Pancreas (tissue), 10 donors: Measurements from ENCODE around the gene LNPK. TPM values are rescaled to one million over a fixed set of nuclear protein-coding genes. Genes with fewer than 3 reads are reported as not detected.

ENCODE experiments used
- ATAC-seq, 4 donors: fragments of 200-7000 bp; cut with Tn5 transposase; one replicate each; pipeline versions ENCODE4 v1.8.0 to v1.9.1; 2020; ENCODE audit warnings: mild to moderate bottlenecking in 4 of 4, moderate library complexity in 4 of 4
- DNase-seq, 6 donors: peaks; one replicate each; pipeline ENCODE4 v3.0.0-alpha.2; 2020
- FAIRE-seq: peaks from 2 replicates; lab custom pipeline; 2012; peaks lifted over from hg19 to GRCh38; lab: Jason Lieb, UNC
- H3K27ac ChIP-seq, 4 donors: fragments of 200-600 bp; sonication (generic); 1 replicate in 3 of 4; 2 replicates in 1 of 4; pipeline versions ENCODE4 v1.5.0 to v1.8.0; 2020
- H3K27me3 ChIP-seq, 4 donors: fragments of 200-600 bp; one replicate each; pipeline ENCODE4 v1.8.0; 2021
- H3K36me3 ChIP-seq, 3 donors: fragments of 200-600 bp; sonication (generic) in 1 of 3; one replicate each; pipeline versions ENCODE4 v1.5.0 to v1.8.0; 2020 to 2021
- H3K4me1 ChIP-seq, 3 donors: fragments of 200-600 bp; one replicate each; pipeline ENCODE4 v1.8.0; 2021
- H3K4me3 ChIP-seq, 4 donors: fragments of 200-600 bp; sonication (generic) in 2 of 4; one replicate each; pipeline versions ENCODE4 v1.5.0 to v1.8.0; 2020 to 2021
- H3K9me3 ChIP-seq, 4 donors: fragments of 200-600 bp; one replicate each; pipeline ENCODE4 v1.8.0; 2021
- WGBS, 2 donors: extraction: QIAGEN DNeasy Blood & Tissue Kit; methylation state at CpG; one replicate each; pipeline ENCODE4 v1.1.7; 2013; 5-methylcytosine and 5-hydroxymethylcytosine counted together
- intact Hi-C, 3 donors: fragments of 100-400 bp; cut with DNase I; formaldehyde crosslinking; loops; one replicate each; pipeline versions ENCODE4 v1.11.1 to v1.14.2; 2022
- polyA plus RNA-seq, 2 donors: library from polyadenylated mRNA; stranded (reverse); fragments of 200-250 nt; gene quantifications; one replicate each; pipeline ENCODE4 v1.2.3, GENCODE V29; 2013
- total RNA-seq, 6 donors: library from RNA; stranded (reverse); fragmentation: NEBNext Ultra II Directional in 4 of 6; extraction: Animal tissue kit (Norgen Biotek cat#: 25700) in 4 of 6; gene quantifications; one replicate each; pipeline versions ENCODE4 v1.2.1 to v1.2.4, GENCODE V29; 2021 to 2023
- TF ChIP-seq, protein P1 (sequence below), 4 donors: fragments of 200-600 bp; sonication (generic) in 3 of 4; IDR thresholded peaks; one replicate each; pipeline versions ENCODE4 v1.5.0 to v1.8.0; 2021; ENCODE audit warnings: antibody characterized with exemption in 4 of 4
- donor health status: healthy with polysubstance abuse.
- donor health status: DM: no; HTN: no; CAD: no; lungs with moderate emphysema.
- donor health status: DM: no; HTN: no; CAD: no.
- donor health status: control.
- donor health status: control.
- donor health status: Bipolar disorder and iron deficiency.
- donor health status: DM: yes; HTN: yes; CAD: no.
- donor health status: DM: no; HTN: no; CAD: no.
- donor health status: DM: no; HTN: no; CAD: no.
- donor health status: DM: yes; HTN: yes; CAD: no.

Gene LNPK
- total and polyA plus RNA-seq, 8 donors = 1.3 to 14.8 (median 8.3) TPM

DNA sequence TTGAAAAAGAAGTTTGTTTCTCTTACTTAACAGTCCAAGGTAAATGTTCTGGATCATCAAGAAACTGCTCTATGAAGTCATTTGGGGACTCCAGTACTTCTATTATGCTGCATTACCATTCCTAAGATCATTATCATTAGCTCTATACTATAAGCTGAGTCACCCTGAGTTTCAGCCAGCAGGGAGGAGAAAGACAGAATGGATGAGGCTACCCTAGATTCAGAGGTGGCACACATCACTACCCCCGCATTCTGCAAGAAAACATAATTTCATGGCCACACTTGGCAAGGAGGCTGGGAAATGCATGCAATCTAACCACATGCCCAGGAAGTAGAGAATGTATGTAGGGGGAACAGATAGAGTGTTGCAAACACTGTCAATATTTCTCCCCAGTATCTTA is 16.6 kb upstream of the LNPK start:
- H3K27me3 ChIP-seq = no peaks in the 10 kb centered on the region
- H3K9me3 ChIP-seq = no peaks in the 10 kb centered on the region
- ATAC-seq = no peak
- DNase-seq = no peak
- FAIRE-seq = no peak
- 74 to 95% methylated on average over 1 of the region's 1 CpG for WGBS, 2 donors
- H3K4me3 ChIP-seq = no peak overlapping the region
- H3K36me3 ChIP-seq = no peaks in the 10 kb centered on the region
- intact Hi-C loops = no loop called here
- H3K27ac ChIP-seq = no peak overlapping the region
- no peaks in the 10 kb centered on the region for H3K4me1 ChIP-seq
- TF ChIP-seq, protein P1, sequence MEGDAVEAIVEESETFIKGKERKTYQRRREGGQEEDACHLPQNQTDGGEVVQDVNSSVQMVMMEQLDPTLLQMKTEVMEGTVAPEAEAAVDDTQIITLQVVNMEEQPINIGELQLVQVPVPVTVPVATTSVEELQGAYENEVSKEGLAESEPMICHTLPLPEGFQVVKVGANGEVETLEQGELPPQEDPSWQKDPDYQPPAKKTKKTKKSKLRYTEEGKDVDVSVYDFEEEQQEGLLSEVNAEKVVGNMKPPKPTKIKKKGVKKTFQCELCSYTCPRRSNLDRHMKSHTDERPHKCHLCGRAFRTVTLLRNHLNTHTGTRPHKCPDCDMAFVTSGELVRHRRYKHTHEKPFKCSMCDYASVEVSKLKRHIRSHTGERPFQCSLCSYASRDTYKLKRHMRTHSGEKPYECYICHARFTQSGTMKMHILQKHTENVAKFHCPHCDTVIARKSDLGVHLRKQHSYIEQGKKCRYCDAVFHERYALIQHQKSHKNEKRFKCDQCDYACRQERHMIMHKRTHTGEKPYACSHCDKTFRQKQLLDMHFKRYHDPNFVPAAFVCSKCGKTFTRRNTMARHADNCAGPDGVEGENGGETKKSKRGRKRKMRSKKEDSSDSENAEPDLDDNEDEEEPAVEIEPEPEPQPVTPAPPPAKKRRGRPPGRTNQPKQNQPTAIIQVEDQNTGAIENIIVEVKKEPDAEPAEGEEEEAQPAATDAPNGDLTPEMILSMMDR (IDR thresholded peaks at IDR 0.05) = no peak

DNA sequence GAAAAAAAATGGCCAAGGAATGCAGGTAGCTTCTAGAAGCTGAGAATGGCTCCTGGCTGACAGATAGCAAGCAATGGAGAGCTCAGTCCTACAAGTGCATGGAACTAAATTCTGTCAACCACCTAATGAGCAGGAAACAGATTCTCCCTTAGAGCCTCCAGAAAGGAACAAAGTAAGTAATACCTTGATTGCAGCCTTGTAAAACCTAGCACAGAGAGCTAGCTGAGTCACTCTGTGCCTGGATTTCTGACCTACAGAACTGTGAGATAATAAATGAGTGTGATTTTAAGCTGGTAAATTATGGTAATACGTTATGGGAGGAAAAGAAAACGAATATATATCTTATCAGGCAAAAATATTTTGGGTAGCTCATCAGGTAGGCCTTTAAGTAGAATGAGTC is 7.4 kb upstream of the LNPK start:
- ATAC-seq = no peak
- no peaks in the 10 kb centered on the region for H3K9me3 ChIP-seq
- FAIRE-seq = no peak
- H3K36me3 ChIP-seq = no peaks in the 10 kb centered on the region
- no peak overlapping the region for H3K4me3 ChIP-seq
- DNase-seq = no peak
- WGBS, 2 donors = 72 to 74% methylated on average over 2 of the region's 2 CpGs
- H3K27me3 ChIP-seq = no peaks in the 10 kb centered on the region
- no peak overlapping the region for H3K27ac ChIP-seq
- TF ChIP-seq, protein P1 (IDR thresholded peaks at IDR 0.05) = no peak
- intact Hi-C loops = no loop called here
- H3K4me1 ChIP-seq = no peaks in the 10 kb centered on the region

DNA sequence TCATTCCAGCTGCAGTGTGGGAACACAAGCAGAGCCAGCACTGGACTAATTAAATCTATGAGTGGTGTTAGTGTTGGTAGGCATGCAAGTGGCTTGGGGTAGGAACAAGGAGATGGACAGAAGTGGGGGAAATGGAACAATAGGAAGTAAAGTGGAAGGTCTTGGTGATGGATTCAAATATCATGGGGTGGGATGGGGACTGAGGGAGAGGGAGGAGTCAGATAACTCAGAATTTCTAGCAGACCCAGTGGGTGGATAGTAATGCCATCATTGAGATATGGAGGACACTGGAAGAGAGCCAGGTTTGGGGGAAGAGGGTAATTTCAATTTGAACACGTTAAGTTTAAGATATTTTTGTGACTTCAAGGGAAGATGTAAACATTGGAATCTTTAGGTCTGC is 2.9 kb upstream of the LNPK start:
- Histone ChIP-seq H3K9me3 (no peaks in the 10 kb centered on the region), H3K4me1 (peaks cover 0 to 10% (median 3%) of the 10 kb centered on the region in 3 donors), H3K27me3 (no peaks in the 10 kb centered on the region), H3K36me3 (no peaks in the 10 kb centered on the region), H3K27ac (no peak overlapping the region), H3K4me3 (no peak overlapping the region)
- TF ChIP-seq, protein P1 (IDR thresholded peaks at IDR 0.05) = no peak
- 50 to 63% methylated on average over 1 of the region's 1 CpG for WGBS, 2 donors
- no peak for FAIRE-seq
- intact Hi-C loops = no loop called here
- no peak for DNase-seq
- ATAC-seq = no peak

DNA sequence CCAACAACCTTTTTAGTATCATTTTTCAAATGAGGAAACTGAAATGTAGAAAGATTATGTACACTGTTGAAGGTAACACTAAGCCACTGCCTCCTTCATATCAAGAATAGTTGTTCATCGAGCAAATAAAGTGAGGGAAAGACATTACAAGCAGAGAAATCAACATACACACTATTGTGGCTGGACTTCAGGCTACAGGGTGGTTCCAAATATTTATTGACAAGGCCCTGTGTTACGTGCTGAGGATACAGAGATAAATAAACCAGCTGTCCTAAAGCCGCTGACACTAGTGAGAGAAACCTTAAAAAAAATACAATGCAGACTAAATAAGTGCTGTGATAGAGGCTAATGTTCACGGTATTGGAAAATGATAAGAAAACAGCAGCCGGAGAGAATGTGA is 1.9 kb upstream of the LNPK start:
- no peak overlapping the region for H3K27ac ChIP-seq
- no peaks in the 10 kb centered on the region for H3K36me3 ChIP-seq
- ATAC-seq = no peak
- no peaks in the 10 kb centered on the region for H3K9me3 ChIP-seq
- H3K4me3 ChIP-seq = no peak overlapping the region
- FAIRE-seq = no peak
- H3K27me3 ChIP-seq = no peaks in the 10 kb centered on the region
- TF ChIP-seq, protein P1 (IDR thresholded peaks at IDR 0.05) = no peak
- no peak for DNase-seq
- peaks cover 0 to 10% (median 3%) of the 10 kb centered on the region in 3 donors for H3K4me1 ChIP-seq
- WGBS, 2 donors = 40 to 44% methylated on average over 5 of the region's 5 CpGs
- intact Hi-C loops = no loop called here

DNA sequence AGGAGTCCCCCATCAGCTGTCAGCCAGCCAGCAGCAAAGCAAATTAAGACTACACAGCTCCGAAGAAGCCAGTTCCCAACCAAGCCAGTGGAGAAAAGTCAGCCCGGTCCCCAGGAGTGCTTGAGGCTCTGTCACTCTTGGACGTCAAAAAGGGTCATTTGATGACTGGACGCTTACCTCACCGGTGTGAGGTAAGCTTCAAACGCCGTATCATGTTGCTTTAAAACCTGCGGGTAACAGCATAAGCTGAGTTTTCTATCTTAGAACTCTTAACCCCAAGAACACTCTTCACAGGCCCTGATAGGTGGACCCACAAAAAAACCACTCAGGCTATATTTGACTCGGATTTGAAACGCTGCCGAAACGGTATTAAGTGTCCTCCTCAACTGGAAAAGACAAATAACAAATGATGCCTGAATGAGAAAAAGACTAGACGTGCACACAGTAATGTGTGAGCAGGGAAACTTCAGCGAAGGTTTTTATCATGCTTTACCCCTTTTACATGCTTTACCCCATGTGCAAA is 682 bp upstream of the LNPK start:
- H3K27me3 ChIP-seq = no peaks in the 10 kb centered on the region
- peak in 1 of 6 donors; percentile 23 for DNase-seq
- H3K4me3 ChIP-seq = peak overlapping the region; percentile 75 to 96 (median 86)
- H3K4me1 ChIP-seq = peaks cover 0 to 10% (median 3%) of the 10 kb centered on the region in 3 donors
- TF ChIP-seq, protein P1 (IDR thresholded peaks at IDR 0.05) = no peak
- intact Hi-C loops = no loop called here
- 14 to 15% methylated on average over 14 of the region's 14 CpGs for WGBS, 2 donors
- H3K9me3 ChIP-seq = no peaks in the 10 kb centered on the region
- ATAC-seq = peak; percentile 25 to 42 (median 36)
- FAIRE-seq = no peak
- no peaks in the 10 kb centered on the region for H3K36me3 ChIP-seq
- H3K27ac ChIP-seq = peak overlapping the region; percentile 68 to 88 (median 84)
